ENCODE measurements around the gene TAS2R60. TPM values are rescaled to one million over a fixed set of nuclear protein-coding genes. Genes with fewer than 3 reads are reported as not detected.

TAS2R60 gene
- total RNA-seq, 2 experiments from 2014 or later: not detected

DNA sequence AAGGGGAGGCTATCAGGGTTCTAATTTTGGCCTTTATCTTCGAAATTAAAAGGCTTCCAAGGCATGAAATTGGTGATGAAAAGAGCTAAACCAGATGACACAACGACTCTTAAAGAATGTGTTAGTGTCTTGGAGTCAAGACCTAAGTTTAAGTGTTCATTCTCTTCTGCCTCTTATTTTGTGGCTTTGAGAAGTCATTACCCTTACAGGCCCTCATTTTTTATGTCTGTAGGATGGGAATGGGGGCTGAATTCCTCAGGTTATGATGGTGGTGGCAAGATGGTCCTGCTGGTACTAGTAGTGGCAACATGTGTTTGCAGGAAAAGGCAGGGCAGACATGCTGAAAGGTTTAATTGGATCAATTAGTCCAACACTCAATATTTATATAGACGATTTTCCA, 15.4 kb downstream of the TAS2R60 start:
- ChIA-PET CTCF (ENCODE audit: unreplicated experiment) (no interaction called here), POLR2A (no interaction called here)
- no peaks in the 10 kb centered on the region for H3K36me3 ChIP-seq (ENCODE audit: insufficient read depth, low read length)
- H3K79me2 ChIP-seq (ENCODE audit: insufficient read depth, low read depth, low read length): no peaks in the 10 kb centered on the region
- DNase-seq (ENCODE audit: low spot score): no peak
- no peaks in the 10 kb centered on the region for H4K20me1 ChIP-seq (ENCODE audit: insufficient read depth, low read length)
- TF ChIP-seq, protein P1, sequence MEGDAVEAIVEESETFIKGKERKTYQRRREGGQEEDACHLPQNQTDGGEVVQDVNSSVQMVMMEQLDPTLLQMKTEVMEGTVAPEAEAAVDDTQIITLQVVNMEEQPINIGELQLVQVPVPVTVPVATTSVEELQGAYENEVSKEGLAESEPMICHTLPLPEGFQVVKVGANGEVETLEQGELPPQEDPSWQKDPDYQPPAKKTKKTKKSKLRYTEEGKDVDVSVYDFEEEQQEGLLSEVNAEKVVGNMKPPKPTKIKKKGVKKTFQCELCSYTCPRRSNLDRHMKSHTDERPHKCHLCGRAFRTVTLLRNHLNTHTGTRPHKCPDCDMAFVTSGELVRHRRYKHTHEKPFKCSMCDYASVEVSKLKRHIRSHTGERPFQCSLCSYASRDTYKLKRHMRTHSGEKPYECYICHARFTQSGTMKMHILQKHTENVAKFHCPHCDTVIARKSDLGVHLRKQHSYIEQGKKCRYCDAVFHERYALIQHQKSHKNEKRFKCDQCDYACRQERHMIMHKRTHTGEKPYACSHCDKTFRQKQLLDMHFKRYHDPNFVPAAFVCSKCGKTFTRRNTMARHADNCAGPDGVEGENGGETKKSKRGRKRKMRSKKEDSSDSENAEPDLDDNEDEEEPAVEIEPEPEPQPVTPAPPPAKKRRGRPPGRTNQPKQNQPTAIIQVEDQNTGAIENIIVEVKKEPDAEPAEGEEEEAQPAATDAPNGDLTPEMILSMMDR (conservative IDR thresholded peaks at IDR 0.05; ENCODE audit: low read length): no peak
- no peak for TF ChIP-seq EZH2phosphoT487 (IDR thresholded peaks at IDR 0.05; ENCODE audit: borderline replicate concordance, low read depth, low read length)
- no peaks in the 10 kb centered on the region for H3K9me3 ChIP-seq (ENCODE audit: low read length)
- no peak overlapping the region for H3K27ac ChIP-seq (ENCODE audit: low read depth, low read length, poor library complexity, severe bottlenecking)
- BruUV-seq (replicated peaks): no TSS peak
- H3K4me2 ChIP-seq (ENCODE audit: low read length): no peak overlapping the region
- no peak overlapping the region for H3K4me3 ChIP-seq (ENCODE audit: low read depth, low read length, poor library complexity, severe bottlenecking)
- intact Hi-C loops (cut with micrococcal nuclease; ENCODE audit: unreplicated experiment): no loop called here
- no peak overlapping the region for H2AFZ ChIP-seq (ENCODE audit: low read length)
- H3K9me2 ChIP-seq (ENCODE audit: insufficient read depth, low read length): no peaks in the 10 kb centered on the region
- H3K4me1 ChIP-seq (ENCODE audit: insufficient read depth, low read length, poor library complexity, severe bottlenecking): no peaks in the 10 kb centered on the region

DNA sequence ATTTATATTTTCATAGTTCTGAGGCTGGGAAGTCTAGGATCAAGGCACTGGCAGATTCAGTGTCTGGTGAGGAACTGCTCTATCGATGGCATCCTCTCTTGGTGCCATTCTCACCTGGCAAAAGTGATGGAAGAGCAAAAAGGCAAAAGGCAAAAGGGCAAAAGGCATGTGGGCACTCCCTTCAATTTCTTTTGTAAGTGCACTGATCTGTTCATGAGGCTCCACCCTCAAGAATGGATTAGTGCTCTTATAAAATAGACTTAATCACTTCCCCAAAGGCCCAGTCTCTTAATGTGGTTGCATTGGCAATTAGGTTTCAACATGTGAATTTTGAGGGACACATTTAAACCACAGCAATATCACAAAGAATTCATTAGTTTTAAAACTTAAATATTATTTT, 16.1 kb downstream of the TAS2R60 start:
- no peak for TF ChIP-seq EZH2phosphoT487 (IDR thresholded peaks at IDR 0.05; ENCODE audit: borderline replicate concordance, low read depth, low read length)
- TF ChIP-seq, protein P1 (conservative IDR thresholded peaks at IDR 0.05; ENCODE audit: low read length): no peak
- Histone ChIP-seq H4K20me1 (ENCODE audit: insufficient read depth, low read length) (no peaks in the 10 kb centered on the region), H3K9me2 (ENCODE audit: insufficient read depth, low read length) (no peaks in the 10 kb centered on the region), H3K9me3 (ENCODE audit: low read length) (no peaks in the 10 kb centered on the region), H2AFZ (ENCODE audit: low read length) (no peak overlapping the region), H3K79me2 (ENCODE audit: insufficient read depth, low read depth, low read length) (no peaks in the 10 kb centered on the region), H3K4me3 (ENCODE audit: low read depth, low read length, poor library complexity, severe bottlenecking) (no peak overlapping the region), H3K27ac (ENCODE audit: low read depth, low read length, poor library complexity, severe bottlenecking) (no peak overlapping the region), H3K36me3 (ENCODE audit: insufficient read depth, low read length) (no peaks in the 10 kb centered on the region), H3K4me2 (ENCODE audit: low read length) (no peak overlapping the region), H3K4me1 (ENCODE audit: insufficient read depth, low read length, poor library complexity, severe bottlenecking) (no peaks in the 10 kb centered on the region)
- no TSS peak for BruUV-seq (replicated peaks)
- ChIA-PET CTCF (ENCODE audit: unreplicated experiment) (no interaction called here), POLR2A (no interaction called here)
- intact Hi-C loops (cut with micrococcal nuclease; ENCODE audit: unreplicated experiment): no loop called here
- no peak for DNase-seq (ENCODE audit: low spot score)

DNA sequence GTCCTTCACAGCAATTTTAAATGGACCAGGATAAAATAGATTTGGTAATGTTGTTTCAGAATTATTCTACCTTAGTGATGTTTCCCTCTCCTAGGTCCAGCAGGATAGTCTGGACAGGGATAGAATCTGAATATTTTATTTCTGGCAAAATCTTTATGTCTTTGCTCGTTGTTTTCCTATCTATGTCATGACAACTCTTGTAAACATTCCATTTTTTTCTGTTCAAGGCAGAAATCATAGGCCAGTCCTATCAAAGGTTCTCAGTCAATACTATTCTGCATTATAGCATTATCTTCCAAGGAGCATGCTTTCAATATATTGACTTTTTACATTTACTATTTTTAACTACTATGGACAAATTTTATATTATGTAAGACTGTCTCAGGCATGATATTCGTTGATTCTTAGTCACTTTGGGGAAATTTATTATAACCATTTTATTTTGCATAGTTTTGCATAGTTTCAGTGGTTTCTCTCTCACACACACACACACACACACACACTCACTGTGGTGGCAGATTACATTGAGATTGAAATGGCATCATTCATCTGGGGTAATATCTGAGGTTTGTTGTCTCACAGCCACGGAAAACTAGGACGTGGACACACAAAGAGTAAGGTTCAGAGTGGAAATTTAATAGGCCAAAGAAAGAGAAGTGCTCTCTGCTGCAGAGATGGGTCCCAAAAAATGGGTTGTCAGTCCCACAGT, 17.2 kb downstream of the TAS2R60 start:
- no TSS peak for BruUV-seq (replicated peaks)
- POLR2A ChIA-PET: no interaction called here
- TF ChIP-seq, protein P1 (conservative IDR thresholded peaks at IDR 0.05; ENCODE audit: low read length): no peak
- no peak for TF ChIP-seq EZH2phosphoT487 (IDR thresholded peaks at IDR 0.05; ENCODE audit: borderline replicate concordance, low read depth, low read length)

More for the DNA sequence above, 17.2 kb downstream of the TAS2R60 start:
- Histone ChIP-seq H3K9me2 (ENCODE audit: insufficient read depth, low read length) (no peaks in the 10 kb centered on the region), H3K4me1 (ENCODE audit: insufficient read depth, low read length, poor library complexity, severe bottlenecking) (no peaks in the 10 kb centered on the region), H3K36me3 (ENCODE audit: insufficient read depth, low read length) (no peaks in the 10 kb centered on the region), H3K79me2 (ENCODE audit: insufficient read depth, low read depth, low read length) (no peaks in the 10 kb centered on the region), H3K9me3 (ENCODE audit: low read length) (no peaks in the 10 kb centered on the region), H3K27ac (ENCODE audit: low read depth, low read length, poor library complexity, severe bottlenecking) (no peak overlapping the region), H3K4me2 (ENCODE audit: low read length) (no peak overlapping the region), H4K20me1 (ENCODE audit: insufficient read depth, low read length) (no peaks in the 10 kb centered on the region), H3K4me3 (ENCODE audit: low read depth, low read length, poor library complexity, severe bottlenecking) (no peak overlapping the region), H2AFZ (ENCODE audit: low read length) (no peak overlapping the region)
- intact Hi-C loops (cut with micrococcal nuclease; ENCODE audit: unreplicated experiment): no loop called here
- CTCF ChIA-PET (ENCODE audit: unreplicated experiment): no interaction called here
- DNase-seq (ENCODE audit: low spot score): no peak

Measured in OCI-LY7 (cell line).